ENCODE results near the gene BPIFB4. TPM values are rescaled to one million over a fixed set of nuclear protein-coding genes. Genes with fewer than 3 reads are reported as not detected.

The BPIFB4 gene
- total RNA-seq, 2 experiments from 2014 or later: not detected

GRCh38 chr20:33154252-33154651 lies 74.8 kb downstream of the BPIFB4 start:
- Mint-ChIP-seq H3K9me3 (no peaks in the 10 kb centered on the region), H3K36me3 (no peaks in the 10 kb centered on the region), H3K27me3 (peaks cover 18% of the 10 kb centered on the region), H3K27ac (no peak overlapping the region), H3K4me3 (no peak overlapping the region), H3K4me1 (no peaks in the 10 kb centered on the region)
- DNase-seq (no peak), ATAC-seq (ENCODE audit: low read depth) (no peak)
- POLR2A ChIA-PET: no interaction called here

GRCh38 chr20:33158637-33159385 lies 79.4 kb downstream of the BPIFB4 start:
- POLR2A ChIA-PET: no interaction called here
- DNase-seq (no peak), ATAC-seq (ENCODE audit: low read depth) (no peak)
- Mint-ChIP-seq H3K27ac (no peak overlapping the region), H3K36me3 (no peaks in the 10 kb centered on the region), H3K9me3 (no peaks in the 10 kb centered on the region), H3K4me1 (no peaks in the 10 kb centered on the region), H3K27me3 (peaks cover 7% of the 10 kb centered on the region), H3K4me3 (no peak overlapping the region)

GRCh38 chr20:33159713-33160112 lies 80.3 kb downstream of the BPIFB4 start:
- Mint-ChIP-seq H3K27ac (no peak overlapping the region), H3K4me3 (no peak overlapping the region), H3K9me3 (no peaks in the 10 kb centered on the region), H3K27me3 (peaks cover 3% of the 10 kb centered on the region), H3K4me1 (no peaks in the 10 kb centered on the region), H3K36me3 (no peaks in the 10 kb centered on the region)
- ATAC-seq (ENCODE audit: low read depth) (no peak), DNase-seq (no peak)
- POLR2A ChIA-PET: no interaction called here

GRCh38 chr20:33160681-33161080 lies 81.2 kb downstream of the BPIFB4 start:
- Mint-ChIP-seq H3K4me1 (no peaks in the 10 kb centered on the region), H3K9me3 (no peaks in the 10 kb centered on the region), H3K27me3 (peaks cover 4% of the 10 kb centered on the region), H3K27ac (no peak overlapping the region), H3K4me3 (no peak overlapping the region), H3K36me3 (no peaks in the 10 kb centered on the region)
- DNase-seq: no peak
- ATAC-seq (ENCODE audit: low read depth): no peak
- POLR2A ChIA-PET: no interaction called here

Other genes with a start within 250 kb of the BPIFB4 start
- gene EFCAB8, start 220.7 kb upstream of the BPIFB4 start, total RNA-seq: under 1 TPM; 0.47 to 0.77 TPM
- not detected for gene SUN5, start 75.2 kb upstream of the BPIFB4 start, total RNA-seq
- gene BPIFB2, start 71.9 kb upstream of the BPIFB4 start, total RNA-seq: not detected
- not detected for gene BPIFB6, start 48.0 kb upstream of the BPIFB4 start, total RNA-seq
- gene BPIFB3, start 25.7 kb upstream of the BPIFB4 start, total RNA-seq: not detected
- not detected for gene BPIFA2, start 88.5 kb downstream of the BPIFB4 start, total RNA-seq
- not detected for gene BPIFA3, start 137.7 kb downstream of the BPIFB4 start, total RNA-seq
- gene BPIFA1, start 156.4 kb downstream of the BPIFB4 start, total RNA-seq: not detected
- not detected for gene BPIFB1, start 203.6 kb downstream of the BPIFB4 start, total RNA-seq

Measured in activated naive CD8-positive, alpha-beta T cell treated with anti-CD3 and anti-CD28 coated beads, Interleukin-2, amount 10 ng/mL, durations not matched to agents 7 days and 5 days (primary cell).